Naive B cell (primary cell): Measurements from ENCODE around the gene MORN1. TPM values are rescaled to one million over a fixed set of nuclear protein-coding genes. Genes with fewer than 3 reads are reported as not detected.

Experiments
- ATAC-seq, 2 donors: fragments of 150-1000 bp; cut with Tn5 transposase; 2 replicates each; pipeline ENCODE4 v1.10.0; 2021; ENCODE audit warnings: low read depth in 2 of 2, mild to moderate bottlenecking in 2 of 2, moderate library complexity in 2 of 2
- DNase-seq: peaks from one replicate; pipeline ENCODE4 v3.0.0; 2022
- H3K27ac Mint-ChIP-seq, 6 donors: one replicate each; pipeline ENCODE4 v1.8.0; 2020 to 2022; ENCODE audit warnings: mild to moderate bottlenecking in 6 of 6, mixed read lengths in 6 of 6, moderate library complexity in 5 of 6, inconsistent platforms in 2 of 6
- H3K27me3 Mint-ChIP-seq, 3 donors: one replicate each; pipeline ENCODE4 v1.8.0; 2021 to 2022; ENCODE audit warnings: mixed read lengths in 3 of 3, mild to moderate bottlenecking in 1 of 3
- H3K36me3 Mint-ChIP-seq, 2 donors: one replicate each; pipeline ENCODE4 v1.8.0; 2020 to 2022; ENCODE audit warnings: mixed read lengths in 2 of 2, inconsistent platforms in 1 of 2, mild to moderate bottlenecking in 1 of 2
- H3K4me1 Mint-ChIP-seq, 3 donors: one replicate each; pipeline ENCODE4 v1.8.0; 2020 to 2022; ENCODE audit warnings: mixed read lengths in 3 of 3, inconsistent platforms in 1 of 3, mild to moderate bottlenecking in 1 of 3, moderate library complexity in 1 of 3
- H3K4me3 Mint-ChIP-seq, 8 donors: one replicate each; pipeline ENCODE4 v1.8.0; 2020 to 2022; ENCODE audit warnings: mild to moderate bottlenecking in 8 of 8, mixed read lengths in 8 of 8, moderate library complexity in 8 of 8, inconsistent platforms in 2 of 8
- H3K9me3 Mint-ChIP-seq, 7 donors: one replicate each; pipeline ENCODE4 v1.8.0; 2020 to 2022; ENCODE audit warnings: mixed read lengths in 7 of 7, mild to moderate bottlenecking in 5 of 7, inconsistent platforms in 2 of 7, moderate library complexity in 1 of 7
- polyA plus RNA-seq, 6 donors: library from polyadenylated mRNA; unstranded; fragments of 300-500 nt; fragmentation: Illumina TruSeq; gene quantifications; one replicate each; pipeline ENCODE4 v1.2.3, GENCODE V29; 2021; ENCODE audit warnings: low read depth in 6 of 6

MORN1 gene
- polyA plus RNA-seq, 6 donors from 2014 or later = 0.29 to 7.1 (median 6.1) TPM

GRCh38 chr1:2351723-2352122, 39.6 kb downstream of the MORN1 start:
- Mint-ChIP-seq H3K27ac (no peak overlapping the region), H3K4me3 (no peak overlapping the region), H3K9me3 (no peaks in the 10 kb centered on the region), H3K4me1 (peaks cover 0 to 2% (median 0%) of the 10 kb centered on the region in 3 donors), H3K27me3 (no peaks in the 10 kb centered on the region), H3K36me3 (no peaks in the 10 kb centered on the region)
- ATAC-seq (no peak), DNase-seq (no peak)

- ATAC-seq = no peak
- H3K4me1 Mint-ChIP-seq = peaks cover 0 to 2% (median 0%) of the 10 kb centered on the region in 3 donors
- H3K27ac Mint-ChIP-seq = no peak overlapping the region
- no peaks in the 10 kb centered on the region for H3K27me3 Mint-ChIP-seq
- no peaks in the 10 kb centered on the region for H3K9me3 Mint-ChIP-seq
- H3K36me3 Mint-ChIP-seq = no peaks in the 10 kb centered on the region
- no peak overlapping the region for H3K4me3 Mint-ChIP-seq
- DNase-seq = no peak
These were observed 40.3 kb downstream of the MORN1 start for GRCh38 chr1:2350911-2351655.

- H3K27ac Mint-ChIP-seq = no peak overlapping the region
- H3K27me3 Mint-ChIP-seq = no peaks in the 10 kb centered on the region
- H3K9me3 Mint-ChIP-seq = no peaks in the 10 kb centered on the region
- H3K36me3 Mint-ChIP-seq = no peaks in the 10 kb centered on the region
- H3K4me1 Mint-ChIP-seq = peaks cover 0 to 2% (median 0%) of the 10 kb centered on the region in 3 donors
- ATAC-seq (no peak), DNase-seq (no peak)
- H3K4me3 Mint-ChIP-seq = no peak overlapping the region
These were observed 40.9 kb downstream of the MORN1 start for GRCh38 chr1:2350501-2350900.

GRCh38 chr1:2349806-2350205, 41.5 kb downstream of the MORN1 start:
- ATAC-seq (no peak), DNase-seq (no peak)
- Mint-ChIP-seq H3K27me3 (no peaks in the 10 kb centered on the region), H3K27ac (no peak overlapping the region), H3K36me3 (no peaks in the 10 kb centered on the region), H3K4me1 (peaks cover 0 to 2% (median 0%) of the 10 kb centered on the region in 3 donors), H3K9me3 (no peaks in the 10 kb centered on the region), H3K4me3 (no peak overlapping the region)

- ATAC-seq = no peak
These were observed 42.7 kb downstream of the MORN1 start for GRCh38 chr1:2348346-2349325.

GRCh38 chr1:2347896-2348295, 43.5 kb downstream of the MORN1 start:
- ATAC-seq = no peak

More at GRCh38 chr1:2348346-2349325, 42.7 kb downstream of the MORN1 start:
- H3K27me3 Mint-ChIP-seq = no peaks in the 10 kb centered on the region
- peaks cover 0 to 2% (median 0%) of the 10 kb centered on the region in 3 donors for H3K4me1 Mint-ChIP-seq
- no peaks in the 10 kb centered on the region for H3K9me3 Mint-ChIP-seq
- DNase-seq = no peak
- no peak overlapping the region for H3K4me3 Mint-ChIP-seq
- H3K36me3 Mint-ChIP-seq = no peaks in the 10 kb centered on the region
- no peak overlapping the region for H3K27ac Mint-ChIP-seq

GRCh38 chr1:2347409-2347785, 44.0 kb downstream of the MORN1 start:
- DNase-seq = no peak

More at GRCh38 chr1:2347896-2348295, 43.5 kb downstream of the MORN1 start:
- Mint-ChIP-seq H3K4me1 (peaks cover 0 to 2% (median 0%) of the 10 kb centered on the region in 3 donors), H3K27me3 (no peaks in the 10 kb centered on the region), H3K9me3 (no peaks in the 10 kb centered on the region), H3K36me3 (no peaks in the 10 kb centered on the region), H3K27ac (no peak overlapping the region), H3K4me3 (no peak overlapping the region)
- DNase-seq = no peak

GRCh38 chr1:2346691-2347408, 44.5 kb downstream of the MORN1 start:
- Mint-ChIP-seq H3K27me3 (no peaks in the 10 kb centered on the region), H3K4me1 (peaks cover 0 to 2% (median 0%) of the 10 kb centered on the region in 3 donors), H3K4me3 (no peak overlapping the region), H3K9me3 (no peaks in the 10 kb centered on the region), H3K36me3 (no peaks in the 10 kb centered on the region), H3K27ac (no peak overlapping the region)
- DNase-seq = no peak
- no peak for ATAC-seq

More at GRCh38 chr1:2347409-2347785, 44.0 kb downstream of the MORN1 start:
- Mint-ChIP-seq H3K27ac (no peak overlapping the region), H3K36me3 (no peaks in the 10 kb centered on the region), H3K9me3 (no peaks in the 10 kb centered on the region), H3K4me1 (peaks cover 0 to 2% (median 0%) of the 10 kb centered on the region in 3 donors), H3K4me3 (no peak overlapping the region), H3K27me3 (no peaks in the 10 kb centered on the region)
- ATAC-seq = no peak

- H3K27me3 Mint-ChIP-seq = no peaks in the 10 kb centered on the region
- no peak for ATAC-seq
- no peaks in the 10 kb centered on the region for H3K9me3 Mint-ChIP-seq
- no peaks in the 10 kb centered on the region for H3K36me3 Mint-ChIP-seq
- no peak overlapping the region for H3K4me3 Mint-ChIP-seq
- H3K4me1 Mint-ChIP-seq = peaks cover 0 to 2% (median under 1%) of the 10 kb centered on the region in 3 donors
- H3K27ac Mint-ChIP-seq = peak overlapping the region in 1 of 6 donors; percentile 70
- no peak for DNase-seq
These were observed 45.9 kb downstream of the MORN1 start for GRCh38 chr1:2345297-2346075.

GRCh38 chr1:2344744-2345296, 46.5 kb downstream of the MORN1 start:
- no peak for ATAC-seq
- no peaks in the 10 kb centered on the region for H3K27me3 Mint-ChIP-seq
- H3K4me3 Mint-ChIP-seq = no peak overlapping the region
- no peaks in the 10 kb centered on the region for H3K9me3 Mint-ChIP-seq
- H3K27ac Mint-ChIP-seq = no peak overlapping the region
- peaks cover 0 to 5% (median 2%) of the 10 kb centered on the region in 3 donors for H3K4me1 Mint-ChIP-seq
- H3K36me3 Mint-ChIP-seq = no peaks in the 10 kb centered on the region
- no peak for DNase-seq

- DNase-seq (no peak), ATAC-seq (no peak)
- H3K27ac Mint-ChIP-seq = no peak overlapping the region
- H3K9me3 Mint-ChIP-seq = no peaks in the 10 kb centered on the region
- H3K36me3 Mint-ChIP-seq = no peaks in the 10 kb centered on the region
- H3K4me1 Mint-ChIP-seq = peaks cover 0 to 5% (median under 1%) of the 10 kb centered on the region in 3 donors
- no peaks in the 10 kb centered on the region for H3K27me3 Mint-ChIP-seq
- H3K4me3 Mint-ChIP-seq = no peak overlapping the region
These were observed 47.2 kb downstream of the MORN1 start for GRCh38 chr1:2344121-2344681.
